Measurements from ENCODE around the gene XYLT1.

- no peak for TF ChIP-seq POLR2A (IDR thresholded peaks at IDR 0.05; ENCODE audit: low read depth, low read length)
- no peak for TF ChIP-seq POLR2AphosphoS5 (IDR thresholded peaks at IDR 0.05; ENCODE audit: low read depth, low read length)
- no peak for TF ChIP-seq TAF1 (IDR thresholded peaks at IDR 0.05; ENCODE audit: low read depth, low read length)
- no peak for TF ChIP-seq PAX5 (IDR thresholded peaks at IDR 0.05; ENCODE audit: insufficient read depth, low read length, severe bottlenecking)
Measured at GRCh38 chr16:17335826-17336529, 134.8 kb downstream of the XYLT1 start.
